A673 (cell line): ENCODE results near the gene SEMA6B. TPM values are rescaled to one million over a fixed set of nuclear protein-coding genes. Genes with fewer than 3 reads are reported as not detected.

Experiments used
- BruUV-seq: library from RNA; stranded (reverse); fragments of 400-500 nt; replicated peaks from 2 replicates; lab custom pipeline; 2021; lab: Mats Ljungman, UMichigan
- CTCF ChIA-PET: fragments of 300-600 bp; sonication (Branson Sonifier 250); formaldehyde crosslinking; loops from one replicate; lab custom pipeline; 2022; ENCODE audit warnings: antibody characterized with exemption; lab: Charles Lee
- POLR2A ChIA-PET: fragments of 300-600 bp; sonication (Branson Sonifier 250); formaldehyde crosslinking; loops from one replicate; lab custom pipeline; 2022; ENCODE audit warnings: antibody characterized with exemption; ENCODE audit not compliant: low non-redundant PET; lab: Charles Lee
- DNase-seq: peaks from one replicate; pipeline ENCODE4 v3.0.0-alpha.2; 2015; ENCODE audit warnings: low spot score
- H3K27ac ChIP-seq: fragments of 200-600 bp; sonication (generic); 2 replicates; pipeline ENCODE4 v1.5.1; 2016; ENCODE audit warnings: mixed run types, low read depth, mild to moderate bottlenecking, mixed read lengths, antibody characterized with exemption, low read length; ENCODE audit not compliant: poor library complexity, severe bottlenecking
- H3K27me3 ChIP-seq: fragments of 200-600 bp; sonication (generic); replicated peaks from 2 replicates; pipeline ENCODE4 v1.6.1; 2017; ENCODE audit warnings: mixed run types, low read depth, mild to moderate bottlenecking, mixed read lengths, antibody characterized with exemption, low read length; ENCODE audit not compliant: insufficient read depth, poor library complexity
- H3K36me3 ChIP-seq: fragments of 200-600 bp; sonication (generic); 2 replicates; pipeline ENCODE4 v1.6.1; 2016; ENCODE audit warnings: mixed run types, mild to moderate bottlenecking, mixed read lengths, antibody characterized with exemption, low read length; ENCODE audit not compliant: insufficient read depth, poor library complexity, severe bottlenecking
- H3K4me1 ChIP-seq: fragments of 200-600 bp; sonication (generic); 2 replicates; pipeline ENCODE4 v1.6.1; 2017; ENCODE audit warnings: mixed run types, mild to moderate bottlenecking, mixed read lengths, antibody characterized with exemption, low read length; ENCODE audit not compliant: insufficient read depth, poor library complexity, severe bottlenecking
- H3K4me3 ChIP-seq: fragments of 200-600 bp; sonication (generic); 2 replicates; pipeline ENCODE4 v1.5.1; 2016; ENCODE audit warnings: low read depth, mixed run types, mild to moderate bottlenecking, mixed read lengths, low read length; ENCODE audit not compliant: poor library complexity, severe bottlenecking
- H3K9me3 ChIP-seq: fragments of 200-600 bp; sonication (generic); 2 replicates; pipeline ENCODE4 v1.6.1; 2016; ENCODE audit warnings: mixed run types, low read depth, mild to moderate bottlenecking, mixed read lengths, antibody characterized with exemption, low read length; ENCODE audit not compliant: poor library complexity, severe bottlenecking
- EZH2 ChIP-seq: fragments of 200-600 bp; sonication (generic); IDR thresholded peaks from 2 replicates; pipeline ENCODE4 v1.6.1; 2017; ENCODE audit warnings: borderline replicate concordance, low read depth, mild to moderate bottlenecking, mixed read lengths, antibody characterized with exemption, low read length; ENCODE audit not compliant: poor library complexity, severe bottlenecking
- intact Hi-C: fragments of 100-400 bp; cut with micrococcal nuclease; formaldehyde crosslinking; loops from one replicate; pipeline ENCODE4 v1.10.0; 2022; ENCODE audit not compliant: unreplicated experiment
- total RNA-seq: library from RNA; stranded (reverse); gene quantifications from 2 replicates; pipeline ENCODE4 v1.2.3, GENCODE V29; 2021
- TF ChIP-seq, protein P1 (sequence below): fragments of 300-800, 200-600 bp; sonication (generic); conservative IDR thresholded peaks from 2 replicates; pipeline ENCODE4 v1.5.1; 2017; ENCODE audit warnings: low read depth, mild to moderate bottlenecking, antibody characterized with exemption, low read length, moderate library complexity, mixed read lengths

SEMA6B gene
- total RNA-seq, 1 experiment from 2014 or later: 9.2 TPM

DNA sequence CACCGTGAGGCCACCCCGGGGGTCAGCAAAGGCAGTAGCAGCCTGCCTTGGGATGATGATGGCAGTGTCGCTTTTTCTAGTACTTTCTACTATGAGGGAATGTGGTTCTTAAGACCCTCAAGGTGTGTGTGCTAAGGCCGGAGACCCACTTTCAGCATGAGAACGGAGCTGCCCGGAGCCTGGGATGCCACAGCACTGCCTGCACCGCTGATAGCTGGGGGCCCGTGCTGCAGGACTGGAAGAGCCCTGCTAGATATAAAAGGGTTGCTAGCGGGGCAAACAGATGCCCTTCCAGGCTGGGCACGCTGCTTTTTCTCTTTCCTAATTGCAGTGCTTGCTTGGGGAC, 55.7 kb downstream of the SEMA6B start:
- Histone ChIP-seq H3K4me3 (no peak overlapping the region), H3K27me3 (no peaks in the 10 kb centered on the region), H3K9me3 (no peaks in the 10 kb centered on the region), H3K4me1 (no peaks in the 10 kb centered on the region), H3K36me3 (peaks cover 7% of the 10 kb centered on the region), H3K27ac (no peak overlapping the region)
- intact Hi-C loops: no loop called here
- CTCF ChIA-PET: no interaction called here
- BruUV-seq: no TSS peak
- no peak for DNase-seq
- no peak for TF ChIP-seq EZH2
- TF ChIP-seq, protein P1, sequence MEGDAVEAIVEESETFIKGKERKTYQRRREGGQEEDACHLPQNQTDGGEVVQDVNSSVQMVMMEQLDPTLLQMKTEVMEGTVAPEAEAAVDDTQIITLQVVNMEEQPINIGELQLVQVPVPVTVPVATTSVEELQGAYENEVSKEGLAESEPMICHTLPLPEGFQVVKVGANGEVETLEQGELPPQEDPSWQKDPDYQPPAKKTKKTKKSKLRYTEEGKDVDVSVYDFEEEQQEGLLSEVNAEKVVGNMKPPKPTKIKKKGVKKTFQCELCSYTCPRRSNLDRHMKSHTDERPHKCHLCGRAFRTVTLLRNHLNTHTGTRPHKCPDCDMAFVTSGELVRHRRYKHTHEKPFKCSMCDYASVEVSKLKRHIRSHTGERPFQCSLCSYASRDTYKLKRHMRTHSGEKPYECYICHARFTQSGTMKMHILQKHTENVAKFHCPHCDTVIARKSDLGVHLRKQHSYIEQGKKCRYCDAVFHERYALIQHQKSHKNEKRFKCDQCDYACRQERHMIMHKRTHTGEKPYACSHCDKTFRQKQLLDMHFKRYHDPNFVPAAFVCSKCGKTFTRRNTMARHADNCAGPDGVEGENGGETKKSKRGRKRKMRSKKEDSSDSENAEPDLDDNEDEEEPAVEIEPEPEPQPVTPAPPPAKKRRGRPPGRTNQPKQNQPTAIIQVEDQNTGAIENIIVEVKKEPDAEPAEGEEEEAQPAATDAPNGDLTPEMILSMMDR: no peak
- POLR2A ChIA-PET: no interaction called here

DNA sequence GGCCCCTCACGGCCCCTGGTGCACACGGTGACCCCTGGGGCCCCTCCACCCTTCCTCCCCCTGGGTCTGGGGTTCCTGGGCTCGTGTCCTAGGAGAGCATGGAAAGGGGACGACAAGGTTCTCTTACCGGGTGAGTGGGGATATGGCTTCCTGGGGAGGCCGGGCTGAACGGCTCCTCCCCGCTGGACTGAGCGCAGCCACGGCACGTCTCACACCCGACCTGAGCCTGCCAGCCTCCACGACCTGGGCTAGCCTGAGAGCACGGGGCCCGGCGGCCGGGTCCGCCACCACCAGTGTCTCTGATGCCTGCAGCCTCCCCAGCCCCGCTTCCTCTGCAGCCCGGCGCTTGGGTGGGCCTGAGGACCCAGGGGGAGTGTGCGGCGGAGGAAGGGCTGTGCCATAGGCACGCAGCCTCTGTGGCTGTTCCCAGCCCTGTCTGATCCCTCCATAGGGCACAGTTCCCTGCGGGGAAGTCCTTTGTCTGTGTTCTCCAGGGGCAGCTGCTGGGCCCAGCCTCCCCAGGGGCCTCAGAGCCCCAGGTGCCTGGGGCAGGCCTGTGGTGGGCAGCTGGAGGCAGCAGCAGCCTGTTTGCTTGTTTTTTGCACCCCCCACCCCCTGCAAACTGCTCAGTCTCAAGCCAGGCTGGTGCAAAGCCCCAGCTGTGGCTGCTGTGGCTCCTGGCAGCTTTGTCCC, 56.2 kb downstream of the SEMA6B start:
- Histone ChIP-seq H3K4me3 (no peak overlapping the region), H3K4me1 (no peaks in the 10 kb centered on the region), H3K36me3 (peaks cover 12% of the 10 kb centered on the region), H3K9me3 (no peaks in the 10 kb centered on the region), H3K27me3 (no peaks in the 10 kb centered on the region), H3K27ac (no peak overlapping the region)
- no TSS peak for BruUV-seq
- no peak for DNase-seq
- intact Hi-C loops: no loop called here
- TF ChIP-seq EZH2: no peak
- TF ChIP-seq, protein P1: no peak
- POLR2A ChIA-PET: no interaction called here
- CTCF ChIA-PET: no interaction called here

DNA sequence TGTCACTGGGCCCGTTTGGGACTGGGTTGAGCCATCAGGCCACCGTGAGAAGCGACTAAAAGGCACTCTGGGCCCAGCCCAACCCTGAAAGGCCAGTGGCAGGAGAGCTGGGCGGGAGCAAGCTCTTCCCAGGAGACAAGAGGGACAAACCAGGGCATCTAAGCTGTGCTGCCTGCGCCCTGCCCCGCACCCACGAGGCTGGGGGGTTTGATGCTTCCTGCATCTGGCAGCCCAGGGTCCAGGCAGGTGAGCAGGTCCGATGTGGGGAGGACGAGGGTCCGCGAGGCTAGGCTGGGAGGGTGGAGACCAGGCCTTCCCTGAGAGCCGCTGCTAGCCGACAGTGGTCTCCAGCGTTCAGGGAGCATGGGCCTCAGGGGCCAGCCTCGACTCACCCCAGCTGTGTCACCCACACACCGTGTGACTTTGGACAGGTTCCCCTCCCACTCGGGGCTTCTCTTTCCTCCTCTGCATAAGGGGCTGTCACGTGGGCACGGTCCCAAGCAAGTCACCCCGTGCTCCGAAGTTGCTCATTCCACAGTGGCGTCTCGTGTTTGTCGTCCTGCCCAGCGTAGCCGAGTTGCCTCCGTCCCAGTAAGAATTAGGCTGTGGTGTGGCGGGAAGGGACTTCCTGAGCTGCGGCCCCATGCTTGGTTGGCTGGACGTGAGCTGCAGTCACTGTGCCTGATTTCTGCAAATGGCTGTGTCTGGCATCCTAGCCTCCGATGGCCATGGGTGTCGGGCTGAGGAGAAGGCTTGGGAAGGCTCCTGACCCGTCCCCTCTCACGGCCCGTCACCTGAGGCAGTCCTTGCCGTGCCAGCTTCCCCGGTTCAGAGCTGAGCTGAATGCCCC, 57.0 kb downstream of the SEMA6B start:
- Histone ChIP-seq H3K4me1 (no peaks in the 10 kb centered on the region), H3K4me3 (no peak overlapping the region), H3K36me3 (peaks cover 14% of the 10 kb centered on the region), H3K9me3 (no peaks in the 10 kb centered on the region), H3K27ac (no peak overlapping the region), H3K27me3 (no peaks in the 10 kb centered on the region)
- intact Hi-C loops: no loop called here
- TF ChIP-seq EZH2: no peak
- TF ChIP-seq, protein P1: no peak
- BruUV-seq: no TSS peak
- CTCF ChIA-PET: no interaction called here
- DNase-seq: no peak
- POLR2A ChIA-PET: no interaction called here
